NOMO-1 treated with DMSO at 0.1 percent for 48 hours (cell line): Measurements from ENCODE around the gene AGR2.
A peak's percentile ranks its signal among the peaks of the same experiment; 100 is the strongest.

Source experiments
- DNase-seq: peaks from one replicate; lab custom pipeline; 2025; ENCODE audit not compliant: unreplicated experiment; lab: John Stamatoyannopoulos, UW

The AGR2 gene

DNA sequence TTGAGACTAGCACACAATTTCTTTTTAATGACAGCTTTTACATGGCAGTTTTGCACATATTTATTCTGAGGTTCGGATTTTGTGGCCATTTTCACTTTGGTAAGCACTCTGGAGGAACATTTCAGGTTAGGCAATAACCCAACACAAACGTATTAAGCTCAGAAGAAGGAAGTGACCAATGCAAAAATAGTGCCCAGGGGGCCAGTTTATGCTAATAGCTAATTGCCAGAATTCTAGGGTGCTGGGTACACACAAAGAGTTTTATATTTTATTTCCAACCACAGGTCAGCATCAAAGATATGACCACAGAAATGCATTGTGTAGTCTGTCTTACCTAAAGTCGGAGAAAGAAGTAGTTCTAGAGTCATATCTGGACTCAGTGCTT, 8.4 kb upstream of the AGR2 start:
- DNase-seq = peak; percentile 81

GRCh38 chr7:16812542-16813231, 7.9 kb upstream of the AGR2 start:
- no peak for DNase-seq

DNA sequence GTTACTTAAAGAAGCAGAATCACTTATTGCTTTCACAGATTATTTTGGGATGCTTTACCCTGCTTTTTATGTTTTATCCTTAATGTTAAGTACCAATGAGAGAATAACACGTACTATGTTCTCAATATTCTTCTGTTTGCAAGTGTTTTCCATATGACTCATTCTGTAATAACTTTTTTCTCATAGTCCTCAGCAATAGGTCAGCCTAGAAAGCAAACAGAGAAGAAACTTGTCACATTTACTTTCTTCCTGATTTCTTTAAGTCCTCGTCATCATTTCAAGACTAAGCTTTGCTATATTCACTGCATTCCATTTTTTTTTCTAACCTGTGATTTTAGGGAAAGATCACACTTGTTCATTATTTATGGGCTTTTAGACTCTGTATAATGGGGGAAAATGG, 6.8 kb upstream of the AGR2 start:
- DNase-seq = peak; percentile 67

DNA sequence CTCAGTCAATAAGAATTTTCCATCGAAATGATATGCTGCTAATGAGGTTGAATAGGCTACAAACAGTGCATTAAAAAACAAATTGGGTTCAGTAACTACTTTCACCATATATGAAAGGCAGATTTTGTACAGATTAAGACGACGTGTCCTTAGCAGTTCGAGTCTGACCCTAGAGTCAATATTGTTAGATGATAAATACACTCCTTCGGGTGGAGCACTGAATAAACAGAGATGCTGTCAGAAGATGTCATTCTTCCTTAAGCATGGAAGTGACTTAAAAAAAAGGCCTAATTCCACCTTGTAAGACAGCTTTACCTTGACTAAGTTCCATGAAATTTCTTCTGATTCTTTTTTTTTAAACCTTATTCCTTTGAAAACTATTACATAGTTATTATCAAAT, 5.8 kb upstream of the AGR2 start:
- DNase-seq = no peak

DNA sequence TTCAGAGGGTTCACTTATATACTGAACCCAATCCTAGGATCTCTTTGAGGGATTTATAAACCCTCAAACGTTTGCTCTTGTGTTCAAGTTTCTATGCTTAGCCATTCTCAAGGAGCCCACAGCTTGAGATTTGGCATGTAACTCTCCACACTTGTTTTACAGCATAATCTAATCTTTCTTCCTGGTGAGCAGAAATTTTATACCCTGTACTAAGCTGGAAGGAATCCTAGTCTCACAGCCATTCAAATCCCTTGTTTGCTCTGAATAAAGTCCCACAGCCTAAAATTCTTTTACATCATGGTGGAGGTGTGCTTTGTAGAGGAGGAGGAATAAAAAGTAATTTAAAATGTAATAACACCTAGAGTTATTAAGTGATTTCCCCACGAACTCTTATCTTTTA, 5.3 kb upstream of the AGR2 start:
- no peak for DNase-seq

GRCh38 chr7:16805441-16805840, 642 bp upstream of the AGR2 start:
- DNase-seq = peak; percentile 29

- no peak for DNase-seq
Observed at GRCh38 chr7:16803881-16804673, 722 bp downstream of the AGR2 start.

DNA sequence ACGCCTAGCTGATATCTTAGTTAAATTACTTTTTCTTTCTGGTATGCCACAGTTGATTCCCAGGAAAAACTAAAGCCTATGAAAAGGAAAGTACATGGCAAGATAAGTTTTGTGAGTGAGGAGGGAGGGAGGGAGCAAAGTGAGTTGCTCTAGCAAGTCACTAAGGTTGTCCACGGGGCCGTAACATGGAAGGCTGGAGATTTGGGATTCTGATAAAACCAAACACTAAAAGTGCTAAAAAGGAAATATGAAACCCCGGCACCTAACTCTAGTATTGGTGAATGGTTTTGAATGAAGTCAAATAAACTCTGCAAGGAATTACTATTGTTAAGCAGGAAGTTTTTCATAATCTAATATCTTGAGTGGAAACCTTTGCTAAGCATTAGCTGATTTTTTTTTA, 1.7 kb downstream of the AGR2 start:
- DNase-seq = no peak

DNA sequence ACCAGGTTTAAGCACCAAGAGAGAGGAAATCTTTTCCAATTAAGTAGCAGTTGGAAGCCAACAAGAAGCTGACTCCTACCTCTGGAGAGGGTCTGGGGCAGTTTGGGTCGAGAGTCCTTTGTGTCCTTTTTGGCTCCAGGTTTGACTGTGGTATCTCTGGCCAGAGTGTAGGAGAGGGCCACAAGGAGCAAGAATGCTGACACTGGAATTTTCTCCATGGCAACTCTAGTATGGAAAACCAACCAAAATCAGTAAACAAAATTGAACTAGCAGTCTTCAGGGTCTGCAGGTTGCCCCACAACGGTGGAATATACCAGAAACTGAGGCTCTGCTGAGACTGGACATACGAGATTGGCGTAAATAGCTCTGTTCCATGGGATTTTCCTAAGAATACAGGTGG, 3.2 kb downstream of the AGR2 start:
- DNase-seq = no peak

- peak; percentile 74 for DNase-seq
Observed at GRCh38 chr7:16801111-16801542, 3.7 kb downstream of the AGR2 start.

GRCh38 chr7:16795624-16796023, 9.2 kb downstream of the AGR2 start:
- no peak for DNase-seq

DNA sequence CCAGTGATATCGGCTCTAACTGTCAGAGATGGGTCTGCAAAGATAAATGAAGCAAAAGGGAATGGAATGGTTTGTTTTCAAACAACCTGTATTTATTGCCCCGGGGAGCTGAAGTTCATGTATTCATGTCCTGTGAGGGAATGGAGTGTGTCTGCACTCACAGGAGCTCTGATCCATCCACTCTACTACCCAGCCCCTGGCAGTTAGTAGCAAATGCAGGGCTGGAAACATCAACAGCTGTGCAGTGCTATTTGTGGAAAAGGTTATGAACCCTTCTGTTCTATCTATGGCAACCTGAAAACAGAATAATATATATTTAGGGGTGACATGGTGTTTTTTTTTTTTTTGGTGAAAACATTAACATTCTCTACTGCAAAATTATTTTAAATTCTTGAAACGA, 9.8 kb downstream of the AGR2 start:
- DNase-seq = no peak

GRCh38 chr7:16791905-16792698, 12.7 kb downstream of the AGR2 start:
- no peak for DNase-seq

- no peak for DNase-seq
Observed at GRCh38 chr7:16791071-16791470, 13.7 kb downstream of the AGR2 start.

DNA sequence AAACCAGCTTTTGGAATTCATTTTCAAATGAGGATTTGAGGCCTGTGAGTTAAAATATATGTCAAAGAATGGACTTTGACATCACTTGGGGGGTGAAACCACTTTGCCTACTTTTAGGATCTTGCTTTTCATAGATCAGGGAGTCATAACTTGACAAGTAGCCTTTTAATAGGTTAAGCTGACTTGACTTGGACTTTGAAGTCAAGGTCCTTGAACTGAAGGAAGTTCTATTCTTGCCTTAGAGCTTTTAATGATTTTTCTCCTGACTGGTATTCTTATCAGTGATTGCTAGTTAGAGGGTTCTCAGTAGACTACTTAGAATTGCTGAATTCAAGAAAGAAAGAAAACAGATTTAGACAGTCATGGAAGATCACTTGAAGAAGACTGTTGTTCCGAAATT, 17.7 kb downstream of the AGR2 start:
- DNase-seq = no peak

DNA sequence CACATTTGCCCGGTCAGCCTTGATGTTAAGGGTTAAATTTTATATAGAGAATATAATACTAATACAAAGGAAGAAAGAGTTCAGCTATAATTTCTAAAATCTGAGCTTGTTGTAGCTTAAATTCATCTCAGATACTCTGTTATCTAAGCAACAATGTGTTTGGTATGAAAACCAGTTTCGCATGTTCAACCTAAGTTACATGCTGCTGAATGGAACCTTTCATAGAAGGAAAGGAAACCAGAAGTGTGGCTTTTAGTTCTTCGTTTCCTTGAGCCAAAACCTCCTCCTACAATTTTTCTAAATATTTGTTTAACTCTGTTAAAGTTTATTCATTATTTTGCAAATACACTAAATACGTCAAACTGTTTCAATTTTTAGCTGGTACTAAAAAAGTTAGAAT, 18.5 kb downstream of the AGR2 start:
- DNase-seq = no peak

DNA sequence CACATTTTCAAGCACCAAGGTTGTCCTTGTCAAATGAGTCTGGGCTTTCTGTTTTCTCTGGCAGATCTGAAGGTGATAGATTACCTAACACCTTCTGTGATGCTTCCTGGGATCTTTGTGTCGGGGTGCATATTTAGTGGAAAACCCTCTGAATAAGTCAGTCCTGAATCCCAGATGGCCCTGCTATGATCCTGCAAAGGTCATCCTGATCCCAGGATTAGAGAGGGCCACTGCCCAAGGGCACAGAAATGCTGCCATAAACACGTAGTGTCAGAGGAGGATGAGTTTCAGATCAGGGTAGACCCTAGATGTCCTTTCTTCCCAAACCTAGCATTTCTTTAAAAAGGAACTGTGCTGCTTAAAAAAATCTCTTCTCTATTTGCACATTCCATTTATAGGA, 19.0 kb downstream of the AGR2 start:
- no peak for DNase-seq

GRCh38 chr7:16785321-16785720, 19.5 kb downstream of the AGR2 start:
- DNase-seq = no peak

- DNase-seq = no peak
Observed at GRCh38 chr7:16780596-16780995, 24.2 kb downstream of the AGR2 start.

- peak; percentile 33 for DNase-seq
Observed at GRCh38 chr7:16779051-16779450, 25.7 kb downstream of the AGR2 start.

DNA sequence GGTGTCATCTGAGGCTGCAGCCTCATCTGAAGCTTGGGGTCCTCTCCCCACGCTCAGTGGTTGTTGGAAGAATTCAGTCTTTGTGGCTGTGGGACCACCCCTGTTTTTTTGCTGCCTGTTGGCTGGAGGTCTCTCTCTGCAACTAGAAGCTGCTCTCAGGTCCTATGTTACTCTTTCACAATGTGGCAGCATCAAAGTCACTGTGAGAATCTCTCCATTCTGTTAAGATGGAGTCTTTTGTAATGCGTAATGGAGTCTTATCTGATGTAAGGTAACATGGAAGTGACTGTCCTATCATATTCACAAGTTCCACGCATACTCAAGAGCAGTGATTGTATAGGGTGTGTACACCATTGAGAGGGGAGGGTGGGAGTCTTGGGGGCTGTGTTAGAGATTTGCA, 26.3 kb downstream of the AGR2 start:
- no peak for DNase-seq

GRCh38 chr7:16776053-16776452, 28.7 kb downstream of the AGR2 start:
- no peak for DNase-seq
